GM12878 (cell line): ENCODE measurements around the gene RAPH1. TPM values are rescaled to one million over a fixed set of nuclear protein-coding genes. Genes with fewer than 3 reads are reported as not detected.

Experiments used
- ATAC-seq: fragments of 200-7000 bp; cut with Tn5 transposase; 3 replicates; pipeline ENCODE4 v1.9.1; 2020; ENCODE audit warnings: mild to moderate bottlenecking, moderate library complexity
- BruUV-seq: library from RNA; stranded (reverse); fragments of 400-500 nt; replicated peaks from 2 replicates; lab custom pipeline; 2021; lab: Mats Ljungman, UMichigan
- CTCF ChIA-PET: fragments of 300-600 bp; sonication (Branson Sonifier 250); formaldehyde crosslinking; extraction: SDS; loops from one replicate; lab custom pipeline; 2021; ENCODE audit warnings: inconsistent platforms; lab: Yijun Ruan, JAX
- POLR2A ChIA-PET: fragments of 350-600 bp; formaldehyde crosslinking; extraction: SDS; loops from one replicate; lab custom pipeline; 2021; ENCODE audit warnings: inconsistent platforms; lab: Charles Lee
- RAD21 ChIA-PET: fragments of 300-600 bp; sonication (Branson Sonifier 250); formaldehyde crosslinking; loops from one replicate; lab custom pipeline; 2023; ENCODE audit warnings: antibody characterized with exemption; ENCODE audit not compliant: unreplicated experiment; lab: Charles Lee
- SMC1A ChIA-PET: fragments of 300-600 bp; sonication (Branson Sonifier 250); formaldehyde crosslinking; loops from one replicate; lab custom pipeline; 2023; ENCODE audit not compliant: unreplicated experiment, uncharacterized antibody; lab: Charles Lee
- DNase-seq: peaks from one replicate; pipeline ENCODE4 v3.0.0-alpha.2; 2011; ENCODE audit warnings: low read depth, low spot score
- FAIRE-seq: peaks from 3 replicates; lab custom pipeline; 2011; peaks lifted over from hg19 to GRCh38; lab: Jason Lieb, UNC
- H2AFZ ChIP-seq: 2 replicates; pipeline ENCODE4 v1.6.0; 2011; ENCODE audit warnings: low read depth, low read length, control low read depth; ENCODE audit not compliant: control insufficient read depth
- H3K27ac ChIP-seq: 2 replicates; pipeline ENCODE4 v1.5.1; 2011; ENCODE audit warnings: control low read depth; ENCODE audit not compliant: control insufficient read depth, insufficient read depth
- H3K27me3 ChIP-seq, 2 experiments: replicated peaks in 1 of 2; 2 replicates each; pipeline versions ENCODE4 v1.6.0 to v1.6.1; 2011; ENCODE audit warnings: low read length in 1 of 2; ENCODE audit not compliant: control insufficient read depth in 2 of 2, insufficient read depth in 2 of 2
- H3K36me3 ChIP-seq, 2 experiments: 2 replicates each; pipeline ENCODE4 v1.5.1; 2011; ENCODE audit warnings: low read length in 1 of 2; ENCODE audit not compliant: control insufficient read depth in 2 of 2, insufficient read depth in 2 of 2
- H3K4me1 ChIP-seq: 2 replicates; pipeline ENCODE4 v1.6.1; 2011; ENCODE audit warnings: mild to moderate bottlenecking, low read length, moderate library complexity, mixed read lengths; ENCODE audit not compliant: control insufficient read depth, insufficient read depth
- H3K4me2 ChIP-seq: 2 replicates; pipeline ENCODE4 v1.6.0; 2011; ENCODE audit warnings: control low read depth; ENCODE audit not compliant: control insufficient read depth, insufficient read depth
- H3K4me3 ChIP-seq: fragments of 200-600 bp; sonication (generic); 2 replicates; pipeline ENCODE4 v1.5.1; 2016
- H3K79me2 ChIP-seq: 2 replicates; pipeline ENCODE4 v1.6.0; 2011; ENCODE audit warnings: low read length; ENCODE audit not compliant: control insufficient read depth, insufficient read depth
- H3K9ac ChIP-seq: 2 replicates; pipeline ENCODE4 v1.8.0; 2011; ENCODE audit warnings: low read length, control low read depth, mixed read lengths; ENCODE audit not compliant: control insufficient read depth, insufficient read depth
- H3K9me3 ChIP-seq: replicated peaks from 3 replicates; pipeline ENCODE4 v1.5.1; 2011; ENCODE audit warnings: mild to moderate bottlenecking, low read length; ENCODE audit not compliant: control insufficient read depth, insufficient read depth
- H4K20me1 ChIP-seq: 2 replicates; pipeline ENCODE4 v1.6.0; 2011; ENCODE audit not compliant: control insufficient read depth, insufficient read depth
- ATF7 ChIP-seq: fragments of 450-650 bp; IDR thresholded peaks from 2 replicates; pipeline ENCODE4 v1.6.1; 2016; ENCODE audit warnings: low read depth, mild to moderate bottlenecking
- BMI1 ChIP-seq: fragments of 450-650 bp; IDR thresholded peaks from 2 replicates; pipeline ENCODE4 v1.6.1; 2016; ENCODE audit warnings: mild to moderate bottlenecking, moderate library complexity, borderline replicate concordance
- DPF2 ChIP-seq: fragments of 450-650 bp; IDR thresholded peaks from 2 replicates; pipeline ENCODE4 v1.6.1; 2017; ENCODE audit warnings: mild to moderate bottlenecking
- ESRRA ChIP-seq: IDR thresholded peaks from 2 replicates; pipeline ENCODE4 v1.6.1; 2012; ENCODE audit warnings: mild to moderate bottlenecking, low read length, improper control_type of control experiment
- HDAC2 ChIP-seq: fragments of 200-600 bp; sonication (generic); IDR thresholded peaks from 2 replicates; pipeline ENCODE4 v1.6.1; 2017
- KAT2A ChIP-seq: conservative IDR thresholded peaks from 2 replicates; pipeline ENCODE4 v1.6.1; 2011; ENCODE audit warnings: low read depth, low read length; ENCODE audit not compliant: control insufficient read depth
- PAX5 ChIP-seq: IDR thresholded peaks from 2 replicates; pipeline ENCODE4 v1.6.1; 2011; ENCODE audit warnings: low read depth, low read length, borderline replicate concordance
- RUNX3 ChIP-seq: IDR thresholded peaks from 2 replicates; pipeline ENCODE4 v1.6.1; 2012; ENCODE audit warnings: low read length, inconsistent platforms
- SKIL ChIP-seq: fragments of 450-650 bp; IDR thresholded peaks from 2 replicates; pipeline ENCODE4 v1.6.1; 2017; ENCODE audit warnings: mild to moderate bottlenecking, low read depth, inconsistent platforms; ENCODE audit not compliant: poor library complexity, severe bottlenecking
- SMAD1 ChIP-seq: fragments of 450-650 bp; IDR thresholded peaks from 2 replicates; pipeline ENCODE4 v1.6.1; 2018; ENCODE audit warnings: mild to moderate bottlenecking, low read depth; ENCODE audit not compliant: partially characterized antibody
- SMC3 ChIP-seq: IDR thresholded peaks from 2 replicates; pipeline ENCODE4 v1.6.1; 2011; ENCODE audit warnings: low read length, improper control_type of control experiment, borderline replicate concordance
- TBL1XR1 ChIP-seq: IDR thresholded peaks from 2 replicates; pipeline ENCODE4 v1.6.1; 2012; ENCODE audit warnings: low read depth, low read length, improper control_type of control experiment
- WGBS: methylation state at CpG from one replicate; pipeline ENCODE4 v1.1.6; 2016; ENCODE audit warnings: low lambda C conversion rate; ENCODE audit not compliant: insufficient replicate concordance, insufficient coverage; ENCODE audit errors: missing lambda C conversion rate; 5-methylcytosine and 5-hydroxymethylcytosine counted together
- in situ Hi-C: fragments of 300-500 bp; cut with MboI; formaldehyde crosslinking; loops from 9 replicates; pipeline ENCODE4 v1.14.3; 2018; ENCODE audit warnings: mixed read lengths
- intact Hi-C: fragments of 100-400 bp; cut with micrococcal nuclease; formaldehyde crosslinking; loops from one replicate; pipeline ENCODE4 v1.14.2; 2022; ENCODE audit not compliant: unreplicated experiment
- polyA plus RNA-seq, 11 experiments: library from polyadenylated mRNA; depleted of rRNA in 4 of 11; unstranded in 6 of 11; stranded (reverse) in 5 of 11; fragments of >200 nt; fragmentation: Nextera tagmentation in 4 of 11; fragmentation: Illumina TruSeq in 1 of 11; extraction: Ambion mirVana in 4 of 11; extraction: Trizol in 1 of 11; gene quantifications; 1 replicate in 1 of 11; 2 replicates in 10 of 11; pipeline versions ENCODE4 v1.2.1 to v1.2.3, GENCODE V29; 2011 to 2016; ENCODE audit warnings: inconsistent platforms in 2 of 11, missing spikeins in 2 of 11, low read depth in 1 of 11
- total RNA-seq, 4 experiments: library from RNA; depleted of rRNA in 3 of 4; stranded (reverse); fragments of >200 nt in 3 of 4; fragmentation: Illumina TruSeq in 1 of 4; extraction: Trizol in 1 of 4; gene quantifications; 2 replicates each; pipeline versions ENCODE4 v1.2.1 to v1.2.3, GENCODE V29; 2013 to 2021

The RAPH1 gene
- total and polyA plus RNA-seq, 10 of the 15 experiments (the other 5 are each of a cell fraction or from before 2014, with no cell fraction given) = 0.09 to 0.90 (median 0.21) TPM; not detected in 7

GRCh38 chr2:203446780-203447179 lies 88.3 kb downstream of the RAPH1 start (continued):
- TF ChIP-seq BMI1 (no peak), PAX5 (no peak)
- TF ChIP-seq, all 136 proteins: peak for 0

- DNase-seq (no peak), FAIRE-seq (no peak), ATAC-seq (no peak)
- H3K36me3 ChIP-seq = no peaks in the 10 kb centered on the region
- no peak overlapping the region for H3K27ac ChIP-seq
- H3K4me2 ChIP-seq = no peak overlapping the region
- intact Hi-C loops = no loop called here
- WGBS = 73% methylated on average over 3 of the region's 3 CpGs
- in situ Hi-C loops = loop anchor here (10.0 kb wide), 1 partner anchor 871 kb away; no protein-coding TSS in a partner anchor
- BruUV-seq = no TSS peak
- H3K27me3 ChIP-seq = no peaks in the 10 kb centered on the region
- H4K20me1 ChIP-seq = no peaks in the 10 kb centered on the region
- POLR2A ChIA-PET = no interaction called here
- no peaks in the 10 kb centered on the region for H3K79me2 ChIP-seq
- TF ChIP-seq TBL1XR1 = no peak
- no peak for TF ChIP-seq ATF7
- no peak for TF ChIP-seq SMC3
- TF ChIP-seq HDAC2 = no peak
- TF ChIP-seq DPF2 = no peak
- TF ChIP-seq ESRRA = no peak
- TF ChIP-seq RUNX3 = no peak
- no peak for TF ChIP-seq KAT2A
- no peak for TF ChIP-seq SKIL
- no peak for TF ChIP-seq SMAD1
- no peak overlapping the region for H3K9ac ChIP-seq
- H2AFZ ChIP-seq = no peak overlapping the region
- H3K4me1 ChIP-seq = no peaks in the 10 kb centered on the region
- RAD21 ChIA-PET = no interaction called here
- no peak overlapping the region for H3K4me3 ChIP-seq
- no peaks in the 10 kb centered on the region for H3K9me3 ChIP-seq
- CTCF ChIA-PET = interaction anchor here (1.8 kb wide), 1 partner anchor 8 kb away, joined by 4 read pairs; no protein-coding TSS in a partner anchor
- SMC1A ChIA-PET = no interaction called here
These were observed 89.0 kb downstream of the RAPH1 start for GRCh38 chr2:203446071-203446481.
